Endothelial cell (in vitro differentiated cells): Measurements from ENCODE around the gene PTCRA. TPM values are rescaled to one million over a fixed set of nuclear protein-coding genes. Genes with fewer than 3 reads are reported as not detected.

Experiments
- DNase-seq: peaks from one replicate; pipeline ENCODE4 v3.0.0; 2021; ENCODE audit warnings: low spot score
- H3K27ac Mint-ChIP-seq: one replicate; pipeline ENCODE4 v1.8.0; 2021; ENCODE audit warnings: mixed read lengths, inconsistent platforms; ENCODE audit not compliant: unreplicated experiment
- H3K27me3 Mint-ChIP-seq: one replicate; pipeline ENCODE4 v1.8.0; 2021; ENCODE audit warnings: mild to moderate bottlenecking, moderate library complexity, mixed read lengths, inconsistent platforms; ENCODE audit not compliant: unreplicated experiment
- H3K36me3 Mint-ChIP-seq: one replicate; pipeline ENCODE4 v1.8.0; 2021; ENCODE audit warnings: mild to moderate bottlenecking, low read depth, mixed read lengths, inconsistent platforms; ENCODE audit not compliant: unreplicated experiment
- H3K4me1 Mint-ChIP-seq: one replicate; pipeline ENCODE4 v1.8.0; 2021; ENCODE audit warnings: mild to moderate bottlenecking, mixed read lengths, inconsistent platforms; ENCODE audit not compliant: unreplicated experiment
- H3K4me3 Mint-ChIP-seq: one replicate; pipeline ENCODE4 v1.8.0; 2021; ENCODE audit warnings: mild to moderate bottlenecking, mixed read lengths, inconsistent platforms; ENCODE audit not compliant: unreplicated experiment
- H3K9me3 Mint-ChIP-seq: one replicate; pipeline ENCODE4 v1.8.0; 2021; ENCODE audit warnings: mixed read lengths, inconsistent platforms; ENCODE audit not compliant: unreplicated experiment
- total RNA-seq: library from RNA; stranded (reverse); fragmentation: NEBNext Ultra II Directional; extraction: Animal tissue kit (Norgen Biotek cat#: 25700); gene quantifications from one replicate; pipeline ENCODE4 v1.2.1, GENCODE V29; 2021; ENCODE audit not compliant: unreplicated experiment
- TF ChIP-seq, protein P1 (sequence below): fragments of 200-600 bp; sonication (generic); IDR thresholded peaks from one replicate; pipeline ENCODE4 v1.5.0; 2021; ENCODE audit warnings: antibody characterized with exemption; ENCODE audit not compliant: unreplicated experiment

Gene PTCRA
- total RNA-seq, 1 donor from 2014 or later: not detected

GRCh38 chr6:42932412-42932811 lies 16.6 kb downstream of the PTCRA start:
- H3K27ac Mint-ChIP-seq: peak overlapping the region; percentile 38
- peaks cover 28% of the 10 kb centered on the region for H3K36me3 Mint-ChIP-seq
- TF ChIP-seq, protein P1, sequence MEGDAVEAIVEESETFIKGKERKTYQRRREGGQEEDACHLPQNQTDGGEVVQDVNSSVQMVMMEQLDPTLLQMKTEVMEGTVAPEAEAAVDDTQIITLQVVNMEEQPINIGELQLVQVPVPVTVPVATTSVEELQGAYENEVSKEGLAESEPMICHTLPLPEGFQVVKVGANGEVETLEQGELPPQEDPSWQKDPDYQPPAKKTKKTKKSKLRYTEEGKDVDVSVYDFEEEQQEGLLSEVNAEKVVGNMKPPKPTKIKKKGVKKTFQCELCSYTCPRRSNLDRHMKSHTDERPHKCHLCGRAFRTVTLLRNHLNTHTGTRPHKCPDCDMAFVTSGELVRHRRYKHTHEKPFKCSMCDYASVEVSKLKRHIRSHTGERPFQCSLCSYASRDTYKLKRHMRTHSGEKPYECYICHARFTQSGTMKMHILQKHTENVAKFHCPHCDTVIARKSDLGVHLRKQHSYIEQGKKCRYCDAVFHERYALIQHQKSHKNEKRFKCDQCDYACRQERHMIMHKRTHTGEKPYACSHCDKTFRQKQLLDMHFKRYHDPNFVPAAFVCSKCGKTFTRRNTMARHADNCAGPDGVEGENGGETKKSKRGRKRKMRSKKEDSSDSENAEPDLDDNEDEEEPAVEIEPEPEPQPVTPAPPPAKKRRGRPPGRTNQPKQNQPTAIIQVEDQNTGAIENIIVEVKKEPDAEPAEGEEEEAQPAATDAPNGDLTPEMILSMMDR: no peak
- H3K9me3 Mint-ChIP-seq: no peaks in the 10 kb centered on the region
- H3K27me3 Mint-ChIP-seq: peaks cover 6% of the 10 kb centered on the region
- DNase-seq: no peak
- peaks cover 51% of the 10 kb centered on the region for H3K4me1 Mint-ChIP-seq
- peak overlapping the region; percentile 1 for H3K4me3 Mint-ChIP-seq

GRCh38 chr6:42933205-42933604 lies 17.4 kb downstream of the PTCRA start:
- Mint-ChIP-seq H3K4me1 (peaks cover 55% of the 10 kb centered on the region), H3K36me3 (peaks cover 34% of the 10 kb centered on the region), H3K27me3 (peaks cover 6% of the 10 kb centered on the region), H3K4me3 (no peak overlapping the region), H3K9me3 (no peaks in the 10 kb centered on the region), H3K27ac (peak overlapping the region; percentile 53)
- TF ChIP-seq, protein P1: no peak
- DNase-seq: no peak

- H3K9me3 Mint-ChIP-seq: no peaks in the 10 kb centered on the region
- H3K27me3 Mint-ChIP-seq: peaks cover under 1% of the 10 kb centered on the region
- H3K4me1 Mint-ChIP-seq: peaks cover 46% of the 10 kb centered on the region
- peaks cover 40% of the 10 kb centered on the region for H3K36me3 Mint-ChIP-seq
- no peak for DNase-seq
- no peak overlapping the region for H3K27ac Mint-ChIP-seq
- TF ChIP-seq, protein P1: no peak
- H3K4me3 Mint-ChIP-seq: no peak overlapping the region
These were observed 19.5 kb downstream of the PTCRA start for GRCh38 chr6:42935322-42935721.

DNA sequence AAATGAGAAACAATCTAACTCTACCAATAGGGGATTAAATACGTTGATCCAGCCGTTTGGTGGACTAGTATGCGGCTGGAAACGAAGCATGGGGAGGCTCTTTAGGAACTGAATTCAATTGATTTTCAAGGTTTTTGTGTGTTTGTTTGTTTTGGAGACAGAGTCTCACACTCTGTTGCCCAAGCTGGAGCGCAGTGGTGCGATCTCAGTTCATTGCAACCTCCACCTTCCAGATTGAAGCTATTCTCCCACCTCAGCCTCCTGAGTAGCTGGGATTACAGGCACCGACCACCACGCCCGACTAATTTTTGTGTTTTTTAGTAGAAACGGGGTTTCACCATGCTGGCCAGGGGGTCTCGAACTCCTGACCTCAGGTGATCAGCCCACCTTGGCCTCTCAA lies 20.5 kb downstream of the PTCRA start:
- no peaks in the 10 kb centered on the region for H3K27me3 Mint-ChIP-seq
- no peak overlapping the region for H3K27ac Mint-ChIP-seq
- TF ChIP-seq, protein P1: no peak
- peaks cover 38% of the 10 kb centered on the region for H3K36me3 Mint-ChIP-seq
- no peaks in the 10 kb centered on the region for H3K9me3 Mint-ChIP-seq
- no peak for DNase-seq
- peak overlapping the region; percentile 56 for H3K4me3 Mint-ChIP-seq
- peaks cover 37% of the 10 kb centered on the region for H3K4me1 Mint-ChIP-seq

DNA sequence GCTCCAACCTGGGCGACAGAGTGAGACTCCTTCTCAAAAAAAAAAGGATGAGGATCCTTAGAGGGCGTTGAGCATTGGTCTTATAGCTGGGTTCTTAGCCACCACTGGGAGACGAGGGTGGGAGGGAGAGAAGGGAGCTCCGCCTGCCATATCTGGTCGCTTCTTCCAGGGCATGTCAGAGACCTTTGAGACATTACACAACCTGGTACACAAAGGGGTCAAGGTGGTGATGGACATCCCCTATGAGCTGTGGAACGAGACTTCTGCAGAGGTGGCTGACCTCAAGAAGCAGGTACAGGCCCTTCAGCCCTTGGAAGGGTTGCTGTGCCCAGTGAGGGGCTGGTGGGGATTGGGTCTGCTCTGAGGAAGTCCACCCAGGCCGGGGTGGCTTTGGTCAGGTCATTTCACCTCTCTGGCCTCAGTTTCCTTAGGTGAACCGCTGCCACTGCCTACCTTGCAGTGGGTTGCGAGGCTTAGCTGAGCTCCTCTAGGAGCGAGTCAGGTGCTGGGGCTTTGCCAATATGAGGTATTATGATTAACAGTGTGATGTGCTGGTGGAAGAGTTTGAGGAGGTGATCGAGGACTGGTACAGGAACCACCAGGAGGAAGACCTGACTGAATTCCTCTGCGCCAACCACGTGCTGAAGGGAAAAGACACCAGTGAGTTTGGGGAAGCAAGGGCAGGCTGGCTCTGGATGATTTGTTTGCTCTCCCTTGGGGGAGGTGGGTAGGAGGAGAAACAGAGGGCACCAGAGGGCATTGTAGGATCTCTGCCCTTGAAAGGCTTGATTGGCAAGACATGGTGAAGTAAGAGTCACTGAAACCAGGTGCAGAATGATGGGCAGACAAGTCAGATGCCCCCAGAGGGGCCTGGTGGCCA lies 21.9 kb downstream of the PTCRA start:
- Mint-ChIP-seq H3K27ac (no peak overlapping the region), H3K36me3 (peaks cover 31% of the 10 kb centered on the region), H3K27me3 (no peaks in the 10 kb centered on the region), H3K9me3 (no peaks in the 10 kb centered on the region), H3K4me3 (peak overlapping the region; percentile 39), H3K4me1 (peaks cover 26% of the 10 kb centered on the region)
- TF ChIP-seq, protein P1: no peak
- no peak for DNase-seq
